Measurements from ENCODE around the gene NPY.

DNA sequence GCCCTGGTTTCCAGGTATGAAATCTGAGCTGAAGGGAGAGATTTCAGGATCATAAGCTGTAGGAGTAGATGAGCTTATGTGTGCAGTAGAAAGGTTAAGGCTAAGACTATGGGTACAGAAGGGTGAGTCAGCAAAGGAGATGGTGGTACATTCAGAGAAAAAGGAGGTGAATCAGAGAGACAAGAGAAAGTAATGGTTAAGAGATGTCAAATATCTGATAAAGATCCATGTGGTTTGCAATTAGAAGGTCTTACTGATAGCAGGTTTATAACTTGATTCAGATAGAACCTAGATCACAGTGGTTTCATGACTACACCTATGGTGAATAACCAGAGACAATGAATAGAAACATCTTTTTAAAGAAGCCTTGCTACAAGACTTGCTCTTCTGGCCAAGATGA, 4.5 kb upstream of the NPY start:
- TF ChIP-seq, protein P1, sequence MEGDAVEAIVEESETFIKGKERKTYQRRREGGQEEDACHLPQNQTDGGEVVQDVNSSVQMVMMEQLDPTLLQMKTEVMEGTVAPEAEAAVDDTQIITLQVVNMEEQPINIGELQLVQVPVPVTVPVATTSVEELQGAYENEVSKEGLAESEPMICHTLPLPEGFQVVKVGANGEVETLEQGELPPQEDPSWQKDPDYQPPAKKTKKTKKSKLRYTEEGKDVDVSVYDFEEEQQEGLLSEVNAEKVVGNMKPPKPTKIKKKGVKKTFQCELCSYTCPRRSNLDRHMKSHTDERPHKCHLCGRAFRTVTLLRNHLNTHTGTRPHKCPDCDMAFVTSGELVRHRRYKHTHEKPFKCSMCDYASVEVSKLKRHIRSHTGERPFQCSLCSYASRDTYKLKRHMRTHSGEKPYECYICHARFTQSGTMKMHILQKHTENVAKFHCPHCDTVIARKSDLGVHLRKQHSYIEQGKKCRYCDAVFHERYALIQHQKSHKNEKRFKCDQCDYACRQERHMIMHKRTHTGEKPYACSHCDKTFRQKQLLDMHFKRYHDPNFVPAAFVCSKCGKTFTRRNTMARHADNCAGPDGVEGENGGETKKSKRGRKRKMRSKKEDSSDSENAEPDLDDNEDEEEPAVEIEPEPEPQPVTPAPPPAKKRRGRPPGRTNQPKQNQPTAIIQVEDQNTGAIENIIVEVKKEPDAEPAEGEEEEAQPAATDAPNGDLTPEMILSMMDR (IDR thresholded peaks at IDR 0.05 in 4 of 5, conservative IDR thresholded peaks at IDR 0.05 in 1 of 5), result no peak
- no peak for TF ChIP-seq POLR2A (IDR thresholded peaks at IDR 0.05)

Data from gastrocnemius medialis (tissue), 4 donors.